Smooth muscle cell of the brain vasculature (primary cell): Measurements from ENCODE around the gene CNOT8.
"Not testable (repeated sequence)": the region's sequence is repeated elsewhere in the genome, so short reads cannot be mapped to it uniquely, and the experiment has no call there.

Experiments used
- DNase-seq: peaks from one replicate; pipeline ENCODE4 v3.0.0-alpha.2; 2012; ENCODE audit warnings: low read depth, low spot score

Gene CNOT8

DNA sequence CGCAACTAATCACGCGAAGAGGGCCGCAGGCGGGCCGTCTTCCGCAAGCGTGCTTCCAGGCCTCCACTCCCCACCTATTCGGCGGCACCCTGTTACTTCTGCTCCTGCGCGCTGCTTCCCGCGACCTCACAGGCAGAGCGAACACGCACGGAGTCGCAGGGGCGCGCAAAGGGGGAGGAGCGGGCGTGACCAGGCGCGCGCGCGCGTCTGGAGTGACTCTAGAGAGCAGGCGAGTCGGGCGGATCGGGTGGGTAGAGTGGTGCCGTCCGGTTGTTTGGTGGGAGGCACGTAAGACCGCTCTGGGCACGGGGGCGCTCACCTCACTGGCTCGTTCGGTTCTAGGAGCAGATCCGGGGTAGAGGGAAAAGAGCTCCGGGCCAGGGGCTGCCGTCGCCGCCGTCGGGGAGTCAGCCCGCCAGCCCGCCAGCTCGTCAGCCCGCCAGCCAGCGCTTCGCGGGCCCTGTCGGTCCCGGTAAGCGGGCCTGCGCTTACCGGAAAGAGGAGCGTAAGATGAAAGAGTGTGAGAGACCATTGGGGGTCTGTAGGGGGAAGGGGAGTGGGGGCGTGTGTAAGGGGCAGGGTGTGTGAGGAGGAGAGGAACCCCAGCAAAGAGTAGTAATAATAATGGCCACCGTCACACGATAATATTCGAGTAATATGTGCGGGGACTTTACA is at the start of gene CNOT8:
Gene CNOT8 (plus strand): TSS at position 331 of the 675 bp plus-strand sequence. CDS start 4,652 bp downstream, outside the sequence.
- peak; percentile 95 for DNase-seq

DNA sequence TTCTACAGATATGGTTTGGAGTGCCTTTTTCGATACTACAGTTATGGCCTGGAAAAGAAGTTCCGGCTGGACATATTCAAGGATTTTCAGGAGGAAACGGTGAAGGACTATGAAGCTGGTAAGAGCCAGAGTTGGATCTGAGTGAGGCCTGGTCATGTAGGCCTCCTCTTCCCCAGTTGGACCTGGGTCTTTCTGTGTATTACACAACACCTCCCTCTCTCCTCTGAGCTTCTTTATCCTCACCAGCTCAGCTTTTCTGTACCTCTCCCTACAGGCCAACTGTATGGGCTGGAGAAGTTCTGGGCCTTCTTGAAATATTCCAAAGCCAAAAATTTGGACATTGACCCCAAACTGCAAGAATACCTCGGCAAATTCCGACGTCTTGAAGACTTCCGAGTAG is 47.2 kb upstream of the CNOT8 start:
- no peak for DNase-seq

DNA sequence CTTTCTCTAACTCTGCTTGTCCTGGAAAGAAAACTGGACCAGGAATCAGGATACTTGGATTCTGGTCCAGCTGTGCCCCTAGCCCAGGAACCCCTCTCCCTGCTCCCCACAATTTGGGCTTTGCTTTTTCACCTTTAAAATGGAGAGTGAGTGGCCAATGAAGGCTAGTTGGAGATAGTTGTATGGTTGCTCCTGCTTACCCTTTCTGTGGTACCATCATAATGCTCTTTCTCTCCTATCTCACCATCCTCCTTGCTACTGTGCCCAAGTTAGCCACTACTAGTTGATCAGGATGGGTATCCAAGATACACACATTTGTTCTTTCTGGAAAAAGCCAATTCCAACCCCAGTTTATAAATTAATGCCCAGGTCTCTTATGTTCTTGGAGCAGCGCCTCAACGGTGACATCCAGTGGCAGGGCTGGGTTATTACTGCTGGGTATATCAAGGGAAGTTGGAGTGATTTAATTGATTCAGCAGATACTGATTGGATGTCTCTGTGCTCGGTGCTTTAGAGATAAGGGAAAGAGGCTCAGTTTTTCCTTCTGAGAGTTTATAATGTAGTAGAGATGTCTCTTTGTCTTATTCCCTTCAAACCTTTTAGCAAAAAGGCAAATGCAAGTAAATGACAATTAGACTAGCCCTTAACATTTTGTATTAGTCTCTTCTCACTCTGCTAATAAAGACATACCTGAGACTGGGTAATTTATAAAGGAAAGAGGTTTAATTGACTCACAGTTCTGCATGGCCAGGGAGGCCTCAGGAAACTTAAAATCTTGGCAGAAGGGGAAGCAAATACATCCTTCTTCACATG is 46.6 kb upstream of the CNOT8 start:
- peak; percentile 62 for DNase-seq

DNA sequence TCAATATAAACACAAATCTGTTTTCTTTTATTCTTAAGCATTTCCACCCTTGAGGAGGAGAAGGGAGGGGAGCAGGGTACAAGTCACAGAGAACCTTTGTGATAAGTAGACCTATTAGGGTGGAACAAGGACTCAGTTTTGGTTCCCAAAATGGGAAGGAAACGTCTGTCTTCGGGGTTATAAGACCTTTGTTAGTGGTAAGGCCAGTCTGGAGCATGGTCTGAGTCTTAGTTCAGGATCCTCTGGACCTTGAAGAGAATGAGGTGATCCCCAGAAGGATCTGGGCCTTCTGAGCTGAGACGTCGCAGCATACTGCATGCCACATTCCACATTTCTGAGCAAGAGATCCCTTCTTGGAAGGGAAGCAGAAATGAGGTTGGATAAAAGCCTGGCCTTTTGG is 45.3 kb upstream of the CNOT8 start:
- no peak for DNase-seq

DNA sequence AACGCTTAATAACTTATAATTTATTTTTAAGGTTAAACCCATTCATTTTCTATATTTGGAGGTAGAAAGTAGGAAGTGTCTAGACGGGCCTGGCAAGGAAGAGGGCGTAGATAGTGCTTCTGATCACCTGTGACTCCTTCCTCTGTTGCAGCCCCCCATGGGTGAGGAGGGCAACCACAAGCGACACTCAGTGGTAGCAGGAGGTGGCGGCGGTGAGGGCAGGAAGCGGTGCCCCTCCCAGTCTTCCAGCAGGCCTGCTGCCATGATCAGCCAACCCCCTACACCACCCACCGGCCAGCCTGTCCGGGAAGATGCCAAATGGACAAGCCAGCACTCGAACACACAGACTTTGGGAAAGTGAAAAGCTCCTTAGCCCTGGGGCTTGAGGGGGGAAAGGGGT is 44.7 kb upstream of the CNOT8 start:
- no peak for DNase-seq

DNA sequence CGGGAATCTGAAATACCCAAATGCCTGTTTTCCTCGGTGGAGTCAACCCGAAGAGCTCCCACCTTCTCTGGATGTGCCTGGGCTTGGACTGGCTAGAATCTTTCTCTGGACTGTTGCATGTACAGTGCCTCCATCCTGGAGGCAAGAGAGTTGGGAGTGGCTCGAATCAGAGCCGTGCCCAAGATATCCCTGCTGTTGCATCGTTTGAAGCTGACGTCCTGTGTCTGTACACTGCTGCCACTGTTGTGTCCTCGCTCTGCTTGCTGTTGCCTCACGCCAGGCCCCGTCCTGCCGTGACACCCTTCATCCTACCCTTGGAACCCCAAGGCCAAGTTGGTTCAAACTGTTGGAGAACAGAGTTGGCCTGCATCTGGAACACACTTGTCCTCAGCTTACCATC is 43.4 kb upstream of the CNOT8 start:
- DNase-seq = no peak

DNA sequence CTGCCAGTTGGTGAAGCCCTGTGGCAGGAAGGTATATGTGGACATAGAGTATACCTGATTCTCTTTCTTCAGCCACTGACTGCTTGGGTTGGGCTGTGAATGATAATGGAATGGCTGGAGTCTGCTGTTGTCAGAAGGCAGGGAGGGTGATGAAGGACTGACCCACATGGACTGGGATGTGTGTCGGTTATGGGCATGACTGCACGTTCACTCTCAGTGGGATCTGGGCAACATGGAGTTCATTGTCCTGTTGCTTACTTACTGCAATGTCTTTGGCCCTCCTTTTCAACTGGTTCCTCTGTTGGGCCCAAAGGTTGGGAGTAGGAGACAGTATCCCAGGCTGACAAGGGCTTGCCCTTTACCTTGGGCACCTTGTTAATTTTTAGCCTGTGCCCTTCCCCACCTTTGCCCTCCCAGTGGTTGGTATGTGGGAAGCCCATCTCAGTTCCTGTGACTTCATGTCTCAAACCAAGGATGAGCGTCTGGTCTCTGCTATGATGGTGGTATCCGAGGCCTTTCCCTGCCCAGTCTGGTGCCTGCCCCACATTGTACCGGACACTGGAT is 42.7 kb upstream of the CNOT8 start:
- DNase-seq = no peak

DNA sequence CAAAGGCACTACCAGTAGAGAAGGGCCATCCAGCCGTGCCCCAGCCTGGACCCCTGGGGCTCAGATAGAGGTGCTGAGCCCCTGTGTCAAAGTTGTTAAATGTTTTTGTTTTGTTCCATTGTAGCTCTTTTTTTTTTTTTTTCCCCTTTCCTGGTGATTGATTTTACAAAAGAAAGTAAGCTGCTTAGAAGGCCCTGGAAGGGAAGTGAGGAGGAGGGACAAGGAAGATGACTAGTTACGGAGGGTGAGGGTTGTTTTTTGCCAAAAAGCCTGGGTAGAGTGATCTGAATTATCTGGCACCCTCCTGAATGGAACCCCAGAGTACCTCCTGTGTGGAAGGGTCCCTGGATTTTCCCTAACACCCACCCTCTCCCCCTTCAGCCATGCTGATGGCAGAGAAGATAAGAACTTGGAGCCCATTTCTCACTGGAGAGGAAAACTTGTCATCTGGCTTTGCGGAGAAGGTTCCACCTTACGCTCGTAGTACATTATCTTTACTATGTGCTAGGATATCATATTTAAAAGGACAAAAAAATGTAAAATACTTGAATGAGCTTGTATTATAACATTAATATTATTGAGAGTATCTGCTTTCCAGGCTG is 41.4 kb upstream of the CNOT8 start:
- DNase-seq = no peak

DNA sequence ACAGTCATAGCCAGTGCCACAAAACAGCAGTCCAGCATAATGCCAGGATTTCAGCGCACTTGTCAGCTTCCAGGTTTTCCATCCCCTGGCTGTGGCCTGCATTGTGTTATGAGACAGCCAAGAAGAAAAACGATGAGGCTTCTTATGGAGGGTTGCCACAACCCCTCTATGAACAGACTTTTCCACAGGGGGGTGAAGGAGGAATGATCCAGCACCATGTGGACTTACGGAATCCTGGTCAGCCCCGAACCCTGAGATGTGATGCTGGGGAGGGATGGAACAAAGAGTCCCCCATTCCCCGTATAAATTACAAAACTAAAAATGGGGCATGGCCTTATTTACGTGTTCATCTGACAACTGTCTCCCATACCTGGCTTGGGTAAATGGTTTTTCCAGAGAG is 40.6 kb upstream of the CNOT8 start:
- no peak for DNase-seq

DNA sequence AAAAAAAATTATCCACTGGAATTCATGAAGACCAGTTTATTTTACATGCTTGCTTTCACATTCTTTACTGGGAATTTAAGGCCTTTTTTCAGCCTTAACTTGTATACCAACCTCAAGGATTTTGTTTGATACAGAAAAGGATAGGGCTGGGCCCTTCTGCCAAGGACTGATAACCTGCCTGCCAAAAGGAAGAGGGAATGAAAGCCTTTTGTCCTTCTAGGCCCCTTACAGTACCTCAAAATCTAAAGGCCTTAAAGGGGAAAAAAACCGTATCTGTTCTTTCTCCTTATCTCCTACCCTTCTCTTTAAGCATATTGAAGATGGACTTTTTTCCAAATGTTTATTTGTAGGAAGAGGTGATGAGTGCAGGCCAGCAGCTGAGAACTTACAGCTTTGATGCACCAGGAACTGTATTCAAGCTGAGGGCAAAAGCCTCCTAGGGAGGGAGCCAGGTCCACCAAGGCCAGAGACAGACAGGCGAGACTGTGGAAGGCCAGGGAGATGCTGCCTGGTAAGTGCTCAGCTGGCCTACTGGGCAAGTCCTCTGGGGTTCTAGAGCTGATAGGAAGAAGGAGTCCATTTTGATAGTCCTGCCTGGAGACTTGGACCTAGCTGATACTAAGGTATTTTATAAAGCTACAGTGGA is 39.8 kb upstream of the CNOT8 start:
- no peak for DNase-seq

DNA sequence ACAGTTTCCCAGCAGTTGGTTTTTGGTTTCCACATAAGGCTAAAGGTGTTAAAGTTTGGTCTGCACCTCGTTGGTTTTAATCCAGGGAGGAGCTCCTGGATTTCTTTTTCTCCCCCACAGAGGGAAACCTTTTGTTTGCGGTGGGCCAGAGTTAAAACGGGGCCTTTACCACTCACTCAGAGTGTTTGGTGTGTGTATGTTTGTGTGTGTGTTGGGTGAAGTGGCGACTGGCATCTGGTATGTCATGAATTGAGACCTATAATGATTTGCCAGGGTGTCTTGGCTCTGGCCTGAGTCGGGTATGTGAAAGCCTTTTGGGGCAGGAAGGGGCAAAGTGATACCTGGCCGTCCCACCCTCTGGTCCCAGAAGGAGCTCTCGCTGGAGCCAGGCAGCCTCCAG is 38.9 kb upstream of the CNOT8 start:
- DNase-seq = no peak

DNA sequence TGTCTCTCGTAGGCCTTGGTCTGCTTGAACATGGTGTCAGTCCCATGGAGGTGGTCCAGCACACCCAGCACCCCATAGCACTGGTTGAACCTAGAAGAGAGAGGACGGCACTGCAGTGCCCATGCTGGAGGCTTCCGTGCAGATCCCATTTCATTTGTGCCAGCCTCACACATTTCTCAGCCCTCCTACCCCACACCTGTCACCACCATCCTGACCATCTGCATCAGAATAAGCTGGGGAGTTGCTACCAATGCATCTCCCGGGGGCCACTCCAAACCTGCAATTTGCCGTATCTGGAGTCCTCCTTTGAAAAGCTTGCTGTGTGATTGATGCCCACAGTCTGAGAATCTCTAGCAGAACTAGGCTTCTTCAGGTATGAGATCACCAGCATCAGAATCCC is 38.0 kb upstream of the CNOT8 start:
- no peak for DNase-seq

DNA sequence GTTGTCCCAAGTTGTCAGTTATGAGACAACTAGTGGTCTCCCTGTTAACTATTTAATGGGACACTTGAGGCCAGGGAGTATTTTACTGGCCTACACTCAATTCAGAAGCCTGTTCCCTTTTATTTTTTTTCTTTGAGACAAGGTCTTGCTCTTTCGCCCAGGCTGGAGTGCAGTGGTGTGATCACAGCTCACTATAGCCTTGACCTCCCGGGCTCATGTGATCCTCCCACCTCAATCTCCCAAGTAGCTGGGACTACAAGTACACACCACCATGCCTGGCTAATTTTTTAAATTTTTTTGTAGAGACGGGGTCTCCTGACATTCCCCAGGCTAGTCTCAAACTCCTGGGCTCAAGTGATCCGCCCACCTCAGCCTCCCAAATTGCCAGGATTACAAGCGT is 35.5 kb upstream of the CNOT8 start:
- not testable (repeated sequence) for DNase-seq

DNA sequence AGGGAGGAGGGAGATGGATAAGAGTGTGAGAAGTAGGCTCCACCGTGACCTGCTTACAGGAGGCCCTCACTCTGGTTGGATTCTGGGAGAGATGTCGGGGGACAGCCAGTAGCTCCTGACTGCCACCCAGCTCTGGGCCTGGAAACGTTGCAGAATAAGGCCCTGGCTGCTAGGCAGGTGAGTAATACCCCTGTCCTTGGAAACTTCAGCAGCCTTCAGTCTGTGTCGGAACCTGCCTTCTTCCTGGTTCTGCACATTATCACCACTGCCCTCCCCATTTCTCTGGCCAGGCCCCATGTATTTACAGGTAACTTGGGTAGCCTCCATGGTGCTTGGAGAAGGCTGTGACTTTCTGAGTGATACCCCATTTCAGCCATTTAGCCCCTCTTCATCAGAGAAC is 34.8 kb upstream of the CNOT8 start:
- no peak for DNase-seq

DNA sequence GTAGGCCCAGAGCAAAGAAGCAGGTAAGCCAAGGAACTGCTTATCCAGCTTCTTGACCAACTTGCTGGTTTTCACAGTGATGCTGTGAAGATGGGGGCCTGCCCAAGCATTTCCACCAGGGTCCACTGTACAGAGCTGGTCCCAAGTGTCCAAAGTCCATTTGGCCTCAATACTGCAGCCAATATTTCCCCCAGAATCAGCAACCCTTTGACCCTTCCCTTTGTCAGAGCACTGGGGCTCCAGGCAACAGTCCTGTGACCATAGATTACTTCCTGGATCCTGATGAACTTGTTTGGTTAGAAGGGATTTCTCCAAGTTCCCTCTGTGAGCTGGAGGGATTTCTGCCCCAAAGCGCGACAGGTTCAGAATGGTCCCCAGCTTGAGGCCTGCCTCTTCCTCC is 34.4 kb upstream of the CNOT8 start:
- DNase-seq = no peak

DNA sequence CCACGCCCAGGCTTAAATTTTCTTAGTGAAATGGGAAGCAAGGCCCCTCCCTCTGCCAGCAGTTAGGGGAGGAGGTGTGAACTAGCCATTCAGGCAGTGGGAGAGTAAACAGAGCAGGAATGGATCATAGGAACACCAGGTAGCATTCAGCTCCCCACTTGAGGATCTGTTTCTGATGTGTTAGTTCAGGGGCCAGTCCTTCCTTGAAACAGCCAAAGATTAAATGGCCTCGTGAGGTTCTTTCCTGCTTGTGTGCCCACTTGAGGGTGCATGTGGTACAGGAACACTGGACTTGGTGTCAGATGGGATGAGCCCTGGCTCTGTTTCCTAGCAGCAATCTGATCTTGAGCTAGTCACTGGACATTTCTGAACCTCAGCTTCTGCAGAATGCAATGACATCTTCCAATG is 29.2 kb upstream of the CNOT8 start:
- no peak for DNase-seq

DNA sequence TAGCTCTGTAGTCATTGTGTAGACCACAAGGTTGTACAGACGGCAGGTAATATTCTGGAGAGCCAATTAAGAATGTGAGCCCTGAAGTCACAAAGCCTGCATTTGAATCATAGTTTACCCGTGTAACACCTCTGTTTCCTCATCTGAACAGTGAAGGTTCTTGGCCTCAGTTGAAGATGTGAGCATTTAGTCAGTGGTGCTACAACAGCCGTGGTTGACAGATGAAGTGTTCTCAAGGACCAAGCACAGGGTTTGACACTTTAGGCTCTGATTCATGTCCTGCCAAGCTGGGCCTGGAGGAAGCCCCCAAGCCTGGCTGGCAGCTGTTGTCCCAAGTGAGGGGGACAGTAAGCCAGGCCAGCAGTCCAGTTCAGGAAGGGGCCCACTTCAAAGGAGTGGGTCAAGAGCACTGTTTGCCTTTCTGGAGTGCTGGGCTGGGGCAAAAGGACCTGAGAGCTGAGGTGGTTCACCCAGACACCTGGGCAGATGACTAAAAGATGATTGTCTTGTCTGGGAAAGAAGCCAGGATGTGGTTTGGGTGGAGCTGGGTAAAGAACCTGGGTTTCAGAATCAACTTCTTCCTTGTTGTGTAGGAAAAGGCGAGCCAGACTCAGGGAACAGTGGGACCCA is 28.7 kb upstream of the CNOT8 start:
- DNase-seq = no peak

DNA sequence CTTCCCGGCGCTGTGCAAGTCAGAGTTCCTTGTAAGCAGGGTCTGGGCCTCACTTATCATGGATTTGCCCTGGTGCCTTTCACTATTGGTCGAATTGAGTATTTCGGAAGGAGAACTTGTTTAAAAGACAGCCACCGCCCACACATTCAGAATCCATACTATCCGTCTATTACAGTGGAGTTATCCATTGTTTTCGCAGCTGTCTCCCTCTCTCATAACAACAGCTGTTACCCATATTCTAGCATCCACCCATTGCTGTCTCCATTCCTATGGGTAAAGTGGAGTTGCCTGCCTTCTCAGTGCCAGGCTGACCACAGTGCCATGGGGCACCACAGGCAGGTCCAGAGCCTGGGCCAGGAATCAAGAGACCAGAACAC is 28.2 kb upstream of the CNOT8 start:
- no peak for DNase-seq

DNA sequence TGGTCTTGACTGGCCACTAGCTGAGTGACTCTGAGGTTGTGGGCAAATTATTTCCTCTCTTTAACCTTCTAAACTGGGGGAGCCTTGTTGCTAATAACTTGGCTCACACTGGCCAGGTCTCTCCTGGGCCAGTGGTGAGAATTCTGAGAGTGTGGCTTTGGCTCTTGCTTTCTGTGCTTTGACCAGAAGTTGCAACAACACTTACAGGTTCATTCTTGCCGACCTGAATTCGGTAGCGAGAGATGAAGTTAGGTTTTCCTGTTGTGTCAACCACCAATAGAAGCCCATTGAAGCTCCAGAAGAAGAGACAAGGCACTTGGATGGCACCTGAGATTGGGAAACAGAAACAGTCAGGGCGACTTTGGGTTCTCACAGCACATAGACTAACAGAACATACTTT is 27.8 kb upstream of the CNOT8 start:
- no peak for DNase-seq

DNA sequence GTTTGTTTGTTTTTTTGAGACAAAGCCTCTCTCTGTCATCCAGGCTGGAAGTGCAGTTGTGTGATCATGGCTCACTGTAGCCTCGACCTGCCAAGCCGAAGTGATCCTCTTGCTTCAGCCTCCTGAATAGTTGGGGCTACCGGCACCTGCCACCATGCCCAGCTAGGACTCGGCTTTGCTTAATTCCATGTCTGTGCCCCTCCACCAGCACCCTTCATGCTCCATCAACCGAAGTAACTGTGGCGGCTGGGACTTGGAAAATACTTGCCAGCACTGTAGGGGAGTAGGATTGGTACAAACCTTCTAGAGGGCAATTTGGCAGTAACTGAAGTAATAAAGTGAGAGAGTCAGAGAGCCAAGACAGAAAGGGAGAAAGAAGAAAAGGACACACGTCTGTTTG is 27.0 kb upstream of the CNOT8 start:
- DNase-seq = no peak

DNA sequence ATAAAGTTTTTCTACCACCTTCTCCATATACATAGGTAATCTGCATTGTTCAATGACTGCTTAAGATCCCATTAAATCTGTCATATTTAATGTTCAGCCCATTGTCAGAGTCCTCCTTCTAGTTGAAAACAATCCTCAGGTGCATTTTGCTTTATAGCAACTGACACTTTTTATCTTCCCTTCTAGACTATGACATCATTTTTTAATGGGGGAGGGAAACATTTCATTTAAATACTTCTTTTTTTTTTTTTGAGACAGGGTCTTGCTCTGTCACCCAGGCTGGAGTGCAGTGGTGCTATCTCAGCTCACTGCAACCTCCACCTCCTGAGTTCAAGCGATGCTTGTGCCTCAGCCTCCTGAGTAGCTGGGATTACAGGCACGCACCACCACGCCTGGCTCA is 25.6 kb upstream of the CNOT8 start:
- not testable (repeated sequence) for DNase-seq

DNA sequence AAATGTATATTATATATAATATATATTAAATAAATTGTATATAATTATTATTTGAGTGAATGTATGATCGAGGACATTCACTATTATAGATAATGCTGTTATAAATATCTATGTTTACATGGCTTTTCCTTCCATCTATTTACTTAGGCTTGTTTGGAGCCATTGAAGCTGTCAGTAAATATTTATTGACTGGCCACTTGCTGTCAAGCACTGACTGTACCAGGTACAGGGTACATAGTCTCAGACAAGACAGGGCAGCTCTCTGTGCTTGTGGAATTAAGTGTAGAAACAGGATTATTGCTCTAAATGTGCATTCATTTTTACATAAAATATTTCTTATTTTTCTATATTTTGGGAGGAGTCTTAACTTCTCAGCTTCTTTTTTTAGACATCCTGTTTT is 24.4 kb upstream of the CNOT8 start:
- DNase-seq = no peak
